H54 (cell line): ENCODE results near the gene C2orf92.

ENCODE experiments used
- DNase-seq: peaks from one replicate; pipeline ENCODE4 v3.0.0; 2011; ENCODE audit warnings: low spot score, mixed read lengths; ENCODE audit not compliant: insufficient read length
- FAIRE-seq: peaks from 3 replicates; lab custom pipeline; 2011; peaks lifted over from hg19 to GRCh38; lab: Jason Lieb, UNC
- POLR2A ChIP-seq: IDR thresholded peaks from 2 replicates; pipeline ENCODE4 v1.6.1; 2011; ENCODE audit warnings: low read depth, mild to moderate bottlenecking, low read length

C2orf92 gene

DNA sequence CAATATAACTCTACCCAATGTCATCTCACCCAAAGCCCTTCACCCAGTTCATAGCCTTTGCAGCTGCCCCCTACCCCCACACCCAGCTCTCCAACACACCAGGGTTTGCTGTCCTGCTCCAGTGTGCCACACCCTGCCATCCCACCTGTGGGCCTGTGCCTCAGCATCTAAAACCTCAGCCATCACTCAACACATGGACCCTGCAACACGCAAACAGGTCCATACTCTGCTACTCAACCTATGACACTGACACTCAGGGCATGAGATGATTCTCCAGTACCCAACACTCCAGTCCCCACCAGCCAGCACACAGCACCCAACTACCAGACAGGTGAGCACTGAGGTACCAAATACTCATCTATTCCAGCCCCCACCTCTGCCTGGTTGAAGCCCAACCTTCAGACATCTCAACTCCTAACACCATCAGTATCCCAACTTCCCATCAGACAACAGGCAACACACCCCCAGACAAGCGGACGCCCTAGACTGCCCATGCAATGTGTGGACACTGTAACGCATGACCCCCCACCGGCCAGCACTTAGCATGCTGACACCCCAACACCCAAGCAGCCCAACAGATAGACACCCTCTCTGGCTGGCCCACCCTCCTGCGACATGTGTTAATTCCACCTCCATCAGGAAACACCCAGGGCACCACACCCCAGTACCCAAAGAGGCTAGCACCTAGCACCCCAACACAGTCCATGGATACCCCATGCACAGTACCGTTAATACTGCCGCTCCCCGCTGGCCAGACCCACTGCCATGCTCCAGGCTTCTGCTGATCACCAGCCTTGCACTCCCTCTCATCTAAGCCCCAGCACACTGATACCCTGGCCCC lies 68.9 kb downstream of the C2orf92 start:
- TF ChIP-seq POLR2A = no peak
- DNase-seq = no peak
- no peak for FAIRE-seq

DNA sequence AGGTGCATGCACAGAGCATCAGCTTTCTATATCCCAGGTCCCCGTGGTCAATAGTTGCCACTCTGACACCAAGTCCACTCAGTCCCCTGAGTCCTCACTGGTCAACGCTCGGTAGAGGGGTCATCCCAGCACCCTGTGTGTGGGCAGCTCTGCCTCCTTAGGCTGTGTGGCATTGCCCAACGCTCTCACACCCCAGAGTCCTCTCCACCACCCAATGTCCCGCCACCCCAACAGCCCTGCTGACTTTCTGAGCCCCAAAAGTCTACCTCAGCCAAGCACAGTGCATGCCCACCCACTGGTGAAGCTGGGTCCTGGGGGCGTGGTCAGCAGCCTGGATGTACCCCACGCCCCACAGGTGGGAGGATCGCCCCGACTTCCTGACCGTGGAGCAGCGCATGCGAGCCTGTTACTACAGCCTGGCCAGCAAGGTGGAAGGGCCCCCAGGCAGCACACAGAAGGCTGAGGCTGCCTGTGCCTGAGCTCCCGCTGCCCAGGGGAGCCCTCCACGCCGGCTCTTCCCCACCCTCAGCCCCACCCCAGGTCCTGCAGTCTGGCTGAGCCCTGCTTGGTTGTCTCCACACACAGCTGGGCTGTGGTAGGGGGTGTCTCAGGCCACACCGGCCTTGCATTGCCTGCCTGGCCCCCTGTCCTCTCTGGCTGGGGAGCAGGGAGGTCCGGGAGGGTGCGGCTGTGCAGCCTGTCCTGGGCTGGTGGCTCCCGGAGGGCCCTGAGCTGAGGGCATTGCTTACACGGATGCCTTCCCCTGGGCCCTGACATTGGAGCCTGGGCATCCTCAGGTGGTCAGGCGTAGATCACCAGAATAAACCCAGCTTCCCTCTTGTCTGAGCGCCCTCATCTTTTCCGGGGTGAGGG lies 69.7 kb downstream of the C2orf92 start:
- no peak for DNase-seq
- no peak for TF ChIP-seq POLR2A

GRCh38 chr2:97739893-97740245 lies 70.4 kb downstream of the C2orf92 start:
- no peak for TF ChIP-seq POLR2A
- no peak for DNase-seq
- no peak for FAIRE-seq

More for the DNA sequence above, 69.7 kb downstream of the C2orf92 start:
- FAIRE-seq = no peak

DNA sequence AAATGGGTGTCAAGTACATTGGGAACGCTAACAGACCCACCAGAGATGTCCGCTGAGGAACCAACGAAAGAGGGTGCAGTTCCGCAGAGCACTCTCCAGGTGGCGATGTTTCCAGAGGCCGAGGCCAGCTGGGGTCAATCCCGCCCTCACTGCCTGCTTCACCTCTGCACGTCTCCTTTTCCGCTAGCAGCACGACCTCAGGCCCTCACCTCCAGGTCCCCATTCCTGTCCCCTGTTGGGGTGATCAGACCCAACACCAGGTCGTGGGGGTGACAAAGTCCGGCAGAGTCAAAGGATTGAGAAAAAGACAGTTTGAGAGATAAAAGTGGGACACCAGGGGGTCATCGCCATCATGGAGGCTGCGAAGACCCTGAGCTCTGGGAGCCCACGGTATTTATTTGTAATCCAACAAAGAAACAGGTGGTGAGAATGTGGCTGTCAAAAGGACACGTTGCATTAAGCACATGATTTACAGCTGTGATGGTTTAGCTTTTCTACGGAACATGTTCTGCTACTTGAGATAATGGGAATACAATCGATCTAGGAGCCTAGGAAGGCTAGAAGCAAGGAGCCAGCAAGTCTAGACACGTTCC lies 71.2 kb downstream of the C2orf92 start:
- no peak for FAIRE-seq
- DNase-seq = peak; percentile 74
- no peak for TF ChIP-seq POLR2A

DNA sequence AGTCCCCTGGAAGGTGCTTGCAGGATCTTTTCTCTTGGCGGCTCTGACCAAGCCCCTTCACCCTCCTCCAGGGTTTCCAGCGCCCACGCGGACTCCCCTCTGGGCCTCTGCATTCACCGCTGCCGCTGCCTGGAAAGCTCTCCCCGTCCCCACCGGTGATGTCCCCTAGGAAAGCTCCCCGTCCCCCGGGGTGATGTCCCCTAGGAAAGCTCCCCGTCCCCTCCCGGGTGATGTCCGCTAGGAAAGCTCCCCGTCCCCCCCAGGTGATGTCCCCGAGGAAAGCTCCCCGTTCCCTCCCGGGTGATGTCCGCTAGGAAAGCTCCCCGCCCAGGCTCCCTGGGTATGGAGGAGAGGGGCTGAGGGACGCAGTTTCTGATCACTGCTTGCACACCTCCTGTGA lies 71.7 kb downstream of the C2orf92 start:
- DNase-seq (no peak), FAIRE-seq (no peak)
- TF ChIP-seq POLR2A = no peak

DNA sequence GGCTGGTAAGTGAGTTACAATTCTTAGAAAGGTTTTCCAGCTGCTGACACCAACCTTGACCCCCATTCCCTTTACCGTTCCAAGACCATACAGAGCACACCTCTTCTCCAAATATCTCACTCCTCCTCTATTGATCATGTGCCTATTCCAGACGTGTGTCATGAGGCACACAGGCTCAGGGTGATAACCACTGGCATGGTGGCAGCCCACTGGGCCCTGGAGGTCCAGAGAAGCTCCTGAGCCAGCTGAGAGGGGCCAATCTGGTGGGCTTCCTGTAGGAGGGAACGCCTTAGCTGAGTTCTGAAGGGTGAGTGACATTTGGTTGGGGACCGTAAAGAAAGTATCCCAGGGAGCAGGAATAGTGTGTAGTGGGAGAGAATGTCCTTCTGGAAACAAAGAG lies 72.2 kb downstream of the C2orf92 start:
- FAIRE-seq (no peak), DNase-seq (no peak)
- TF ChIP-seq POLR2A = no peak

DNA sequence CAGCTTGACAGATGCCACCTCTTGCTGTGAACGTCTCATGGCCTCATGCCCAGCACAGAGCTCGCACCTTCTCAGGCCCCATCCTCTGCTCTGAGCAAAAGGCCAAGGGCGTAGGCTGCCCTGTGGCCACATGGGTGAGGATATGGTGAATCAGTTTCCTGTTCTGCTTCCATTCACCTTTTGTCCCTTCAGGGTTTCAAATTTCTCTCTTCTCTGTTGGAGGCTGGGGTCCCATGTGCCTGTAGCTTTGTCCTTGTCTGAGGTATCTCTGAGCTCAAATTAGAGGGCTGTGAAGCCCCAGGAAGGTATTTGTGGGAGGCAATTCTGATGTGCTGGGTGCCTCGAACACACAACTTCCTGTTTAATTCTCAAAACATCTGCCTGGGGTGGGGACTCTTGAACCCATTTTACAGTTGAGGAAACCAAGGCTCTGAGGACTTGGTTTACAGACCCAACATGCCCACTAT lies 72.9 kb downstream of the C2orf92 start:
- no peak for TF ChIP-seq POLR2A
- peak; percentile 36 for DNase-seq
- no peak for FAIRE-seq

- DNase-seq (no peak), FAIRE-seq (no peak)
- no peak for TF ChIP-seq POLR2A
These were observed 74.4 kb downstream of the C2orf92 start for GRCh38 chr2:97743913-97744312.

DNA sequence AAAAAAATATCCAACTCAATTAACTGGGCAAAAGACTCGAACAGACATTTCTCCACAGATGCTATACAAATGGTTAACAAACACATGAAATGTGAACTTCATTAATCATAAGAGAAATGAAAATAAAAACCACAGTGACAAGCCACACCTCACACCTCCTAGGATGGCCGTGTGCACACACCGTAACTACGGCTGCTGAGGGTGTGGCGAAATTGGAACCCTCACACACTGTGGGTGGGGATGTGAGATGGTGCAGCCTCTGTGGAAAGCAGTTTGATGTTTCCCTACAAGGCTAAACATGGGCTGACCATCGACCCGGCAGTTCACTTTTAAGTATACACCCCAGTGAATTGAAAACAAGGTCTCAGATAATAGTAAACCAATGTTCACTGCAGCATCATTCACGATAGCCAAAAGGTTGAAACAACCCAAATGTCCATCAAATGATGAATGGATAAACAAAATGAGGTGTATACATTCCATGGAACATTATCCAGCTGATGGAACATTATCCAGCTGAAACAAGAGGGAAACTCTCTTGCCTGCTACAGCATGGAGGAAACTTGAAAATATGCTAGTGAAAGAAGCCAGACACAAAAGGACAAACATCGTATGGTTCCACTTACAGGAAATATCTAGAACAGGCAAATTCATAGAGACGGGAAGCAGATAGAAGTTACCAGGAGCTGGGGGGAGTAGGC lies 76.1 kb downstream of the C2orf92 start:
- no peak for DNase-seq
- no peak for TF ChIP-seq POLR2A
- no peak for FAIRE-seq

DNA sequence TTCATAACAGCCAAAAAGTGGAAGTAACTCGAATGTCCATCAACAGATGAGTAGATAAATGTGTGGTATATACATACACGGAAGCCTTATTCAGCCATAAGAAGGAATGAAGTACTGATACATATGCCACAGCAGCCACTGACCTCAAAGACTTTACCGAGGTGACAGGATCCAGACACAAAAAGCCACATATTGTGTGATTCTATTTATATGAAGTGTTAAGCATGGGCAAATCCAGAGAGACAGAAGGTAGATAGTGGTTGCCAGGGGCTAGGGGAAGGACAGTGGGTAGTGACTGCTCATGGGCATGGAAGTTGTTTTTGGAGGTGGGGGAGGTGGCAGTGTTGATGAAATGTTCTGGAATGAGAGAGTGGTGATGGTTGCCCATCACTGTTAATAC lies 77.8 kb downstream of the C2orf92 start:
- FAIRE-seq = no peak
- no peak for TF ChIP-seq POLR2A
- DNase-seq = no peak

GRCh38 chr2:97747716-97748115 lies 78.2 kb downstream of the C2orf92 start:
- no peak for DNase-seq
- no peak for FAIRE-seq

GRCh38 chr2:97749581-97749980 lies 80.1 kb downstream of the C2orf92 start:
- TF ChIP-seq POLR2A = no peak
- FAIRE-seq = no peak
- DNase-seq = no peak

More at GRCh38 chr2:97747716-97748115, 78.2 kb downstream of the C2orf92 start:
- TF ChIP-seq POLR2A = no peak

DNA sequence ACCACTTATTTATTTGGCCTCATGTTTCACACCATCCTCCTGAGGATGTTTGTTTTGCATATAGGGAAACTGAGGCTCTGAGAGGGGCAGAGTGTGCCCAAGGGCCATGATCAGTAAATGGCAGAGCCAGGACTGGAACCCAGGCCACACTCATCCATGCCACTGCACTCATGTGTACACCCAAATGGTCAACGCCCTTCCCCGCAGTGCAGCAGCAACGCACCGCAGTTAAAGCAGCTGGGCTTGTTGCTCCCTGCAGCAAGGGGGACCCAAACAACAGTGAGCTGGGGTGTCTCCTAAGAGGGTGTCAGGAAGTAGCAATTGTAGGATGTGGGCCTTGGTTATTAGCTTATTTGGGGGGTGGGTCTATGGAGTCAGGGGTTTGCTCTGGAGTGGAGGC lies 80.5 kb downstream of the C2orf92 start:
- no peak for TF ChIP-seq POLR2A
- DNase-seq = no peak
- FAIRE-seq = no peak
